SK-N-MC (cell line): Measurements from ENCODE around the gene MED31.

Experiments used
- EZH2 ChIP-seq: fragments of 200-600 bp; sonication (generic); IDR thresholded peaks from one replicate; pipeline ENCODE4 v1.6.1; 2017; ENCODE audit warnings: antibody characterized with exemption
- POLR2AphosphoS5 ChIP-seq: IDR thresholded peaks from 2 replicates; pipeline ENCODE4 v1.6.1; 2012; ENCODE audit warnings: mild to moderate bottlenecking, low read depth, low read length, borderline replicate concordance

DNA sequence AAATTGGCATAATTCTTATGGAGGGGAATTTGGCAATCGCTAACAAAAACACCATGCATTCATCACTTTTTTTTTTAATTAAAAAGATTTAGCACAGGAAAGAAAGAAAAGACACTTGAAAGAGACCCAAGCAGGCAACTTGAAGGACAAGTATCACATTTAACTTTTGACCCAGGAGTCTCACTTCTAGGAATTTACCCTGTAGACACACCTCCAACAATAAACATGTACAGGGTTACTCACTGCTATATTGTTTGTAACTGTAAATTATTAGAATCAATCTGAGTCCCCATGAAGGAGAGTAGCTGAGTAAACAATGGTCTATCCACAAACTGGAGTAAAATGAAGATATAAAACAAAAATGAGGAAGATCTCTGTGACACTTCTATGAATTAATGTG is 21.0 kb downstream of the MED31 start:
- TF ChIP-seq EZH2 (no peak), POLR2AphosphoS5 (no peak)
